Esophagus muscularis mucosa (tissue), 4 donors: ENCODE measurements around the gene NRXN2. TPM values are rescaled to one million over a fixed set of nuclear protein-coding genes. Genes with fewer than 3 reads are reported as not detected.

Source experiments
- DNase-seq: peaks from one replicate; pipeline ENCODE4 v3.0.0-alpha.2; 2017; ENCODE audit errors: extremely low spot score
- H3K27ac ChIP-seq, 4 donors: fragments of 200-600 bp; sonication (generic); replicated peaks in 1 of 4; 1 replicate in 3 of 4; 2 replicates in 1 of 4; pipeline ENCODE4 v1.5.1; 2016 to 2019; ENCODE audit warnings: mild to moderate bottlenecking in 1 of 4
- H3K27me3 ChIP-seq, 4 donors: fragments of 200-600 bp; sonication (generic); one replicate each; pipeline versions ENCODE4 v1.5.1 to v1.6.0; 2016 to 2019
- H3K36me3 ChIP-seq, 4 donors: fragments of 200-600 bp; sonication (generic); one replicate each; pipeline ENCODE4 v1.5.1; 2016 to 2019
- H3K4me1 ChIP-seq, 4 donors: fragments of 200-600 bp; sonication (generic); one replicate each; pipeline ENCODE4 v1.5.1; 2016 to 2019
- H3K4me3 ChIP-seq, 4 donors: fragments of 200-600 bp; sonication (generic); 1 replicate in 2 of 4; 2 replicates in 2 of 4; pipeline ENCODE4 v1.5.1; 2016 to 2019; ENCODE audit warnings: mild to moderate bottlenecking in 4 of 4, moderate library complexity in 1 of 4
- H3K9me3 ChIP-seq, 4 donors: fragments of 200-600 bp; sonication (generic); 1 replicate in 3 of 4; 2 replicates in 1 of 4; pipeline ENCODE4 v1.5.1; 2016 to 2019
- EP300 ChIP-seq: sonication (generic); formaldehyde crosslinking; IDR thresholded peaks from one replicate; pipeline ENCODE4 v1.6.1; 2017; ENCODE audit warnings: antibody characterized with exemption
- POLR2A ChIP-seq: fragments of 450-650 bp; IDR thresholded peaks from one replicate; pipeline ENCODE4 v1.6.1; 2017; ENCODE audit warnings: antibody characterized with exemption, moderate library complexity, mild to moderate bottlenecking, low read depth
- POLR2AphosphoS5 ChIP-seq, 2 donors: sonication (generic); formaldehyde crosslinking; IDR thresholded peaks; one replicate each; pipeline ENCODE4 v1.6.1; 2017; ENCODE audit warnings: antibody characterized with exemption in 2 of 2
- WGBS: methylation state at CpG from one replicate; pipeline ENCODE4 v1.1.5; 2018; 5-methylcytosine and 5-hydroxymethylcytosine counted together
- intact Hi-C: fragments of 100-400 bp; cut with DNase I; formaldehyde crosslinking; loops from one replicate; pipeline ENCODE4 v1.15.1; 2023
- total RNA-seq, 4 donors: library from RNA; depleted of rRNA; stranded (reverse); fragments of >200 nt; gene quantifications; one replicate each; pipeline versions ENCODE4 v1.1.0 to v1.2.1, GENCODE V29; 2016
- TF ChIP-seq, protein P1 (sequence below), 3 experiments: fragments of 200-600 bp in 2 of 3; fragments of 450-650 bp in 1 of 3; sonication (generic) in 2 of 3; IDR thresholded peaks; one replicate each; pipeline ENCODE4 v1.5.1; 2017 to 2019; ENCODE audit warnings: antibody characterized with exemption in 3 of 3, mild to moderate bottlenecking in 2 of 3, moderate library complexity in 1 of 3

The NRXN2 gene
- total RNA-seq, 4 donors from 2014 or later = 2.1 to 12.9 (median 4.3) TPM

- no peak for DNase-seq
- no peaks in the 10 kb centered on the region for H3K9me3 ChIP-seq
- H3K36me3 ChIP-seq = no peaks in the 10 kb centered on the region
- H3K27ac ChIP-seq = no peak overlapping the region
- H3K4me3 ChIP-seq = no peak overlapping the region
- intact Hi-C loops = no loop called here
- H3K27me3 ChIP-seq = peaks cover 0 to 97% (median 43%) of the 10 kb centered on the region in 4 donors
- TF ChIP-seq, protein P1, sequence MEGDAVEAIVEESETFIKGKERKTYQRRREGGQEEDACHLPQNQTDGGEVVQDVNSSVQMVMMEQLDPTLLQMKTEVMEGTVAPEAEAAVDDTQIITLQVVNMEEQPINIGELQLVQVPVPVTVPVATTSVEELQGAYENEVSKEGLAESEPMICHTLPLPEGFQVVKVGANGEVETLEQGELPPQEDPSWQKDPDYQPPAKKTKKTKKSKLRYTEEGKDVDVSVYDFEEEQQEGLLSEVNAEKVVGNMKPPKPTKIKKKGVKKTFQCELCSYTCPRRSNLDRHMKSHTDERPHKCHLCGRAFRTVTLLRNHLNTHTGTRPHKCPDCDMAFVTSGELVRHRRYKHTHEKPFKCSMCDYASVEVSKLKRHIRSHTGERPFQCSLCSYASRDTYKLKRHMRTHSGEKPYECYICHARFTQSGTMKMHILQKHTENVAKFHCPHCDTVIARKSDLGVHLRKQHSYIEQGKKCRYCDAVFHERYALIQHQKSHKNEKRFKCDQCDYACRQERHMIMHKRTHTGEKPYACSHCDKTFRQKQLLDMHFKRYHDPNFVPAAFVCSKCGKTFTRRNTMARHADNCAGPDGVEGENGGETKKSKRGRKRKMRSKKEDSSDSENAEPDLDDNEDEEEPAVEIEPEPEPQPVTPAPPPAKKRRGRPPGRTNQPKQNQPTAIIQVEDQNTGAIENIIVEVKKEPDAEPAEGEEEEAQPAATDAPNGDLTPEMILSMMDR (IDR thresholded peaks at IDR 0.05) = no peak
- no peak for TF ChIP-seq POLR2A
- no peak for TF ChIP-seq POLR2AphosphoS5 (IDR thresholded peaks at IDR 0.05)
- no peak for TF ChIP-seq EP300
- 83% methylated on average over 14 of the region's 15 CpGs for WGBS
- peaks cover under 1 to 11% (median 9%) of the 10 kb centered on the region in 4 donors for H3K4me1 ChIP-seq
Observed at GRCh38 chr11:64718084-64718779, 4.8 kb downstream of the NRXN2 start.

DNA sequence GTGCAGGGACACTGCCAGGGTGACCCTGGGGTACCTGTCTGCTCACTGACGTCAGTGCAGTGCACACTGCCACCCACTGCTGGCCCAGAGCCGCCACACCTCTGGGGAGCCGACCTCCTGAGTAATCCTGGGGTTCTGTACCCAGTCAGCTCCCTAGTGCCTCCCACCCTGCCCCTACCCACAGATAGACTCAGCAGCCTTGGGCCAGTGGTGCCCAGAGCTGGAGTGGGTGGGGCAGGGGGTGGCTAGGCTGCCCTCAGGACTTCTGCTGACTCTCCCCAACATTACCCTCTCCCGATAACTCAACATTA, 5.8 kb downstream of the NRXN2 start:
- Histone ChIP-seq H3K27ac (no peak overlapping the region), H3K4me3 (no peak overlapping the region), H3K9me3 (no peaks in the 10 kb centered on the region), H3K27me3 (peaks cover 0 to 99% (median 47%) of the 10 kb centered on the region in 4 donors), H3K4me1 (peaks cover 5 to 18% (median 16%) of the 10 kb centered on the region in 4 donors), H3K36me3 (no peaks in the 10 kb centered on the region)
- TF ChIP-seq POLR2AphosphoS5 (IDR thresholded peaks at IDR 0.05) = no peak
- TF ChIP-seq, protein P1 (IDR thresholded peaks at IDR 0.05) = no peak
- no peak for TF ChIP-seq POLR2A
- no peak for TF ChIP-seq EP300
- DNase-seq = no peak
- intact Hi-C loops = no loop called here
- 79% methylated on average over 4 of the region's 4 CpGs for WGBS

DNA sequence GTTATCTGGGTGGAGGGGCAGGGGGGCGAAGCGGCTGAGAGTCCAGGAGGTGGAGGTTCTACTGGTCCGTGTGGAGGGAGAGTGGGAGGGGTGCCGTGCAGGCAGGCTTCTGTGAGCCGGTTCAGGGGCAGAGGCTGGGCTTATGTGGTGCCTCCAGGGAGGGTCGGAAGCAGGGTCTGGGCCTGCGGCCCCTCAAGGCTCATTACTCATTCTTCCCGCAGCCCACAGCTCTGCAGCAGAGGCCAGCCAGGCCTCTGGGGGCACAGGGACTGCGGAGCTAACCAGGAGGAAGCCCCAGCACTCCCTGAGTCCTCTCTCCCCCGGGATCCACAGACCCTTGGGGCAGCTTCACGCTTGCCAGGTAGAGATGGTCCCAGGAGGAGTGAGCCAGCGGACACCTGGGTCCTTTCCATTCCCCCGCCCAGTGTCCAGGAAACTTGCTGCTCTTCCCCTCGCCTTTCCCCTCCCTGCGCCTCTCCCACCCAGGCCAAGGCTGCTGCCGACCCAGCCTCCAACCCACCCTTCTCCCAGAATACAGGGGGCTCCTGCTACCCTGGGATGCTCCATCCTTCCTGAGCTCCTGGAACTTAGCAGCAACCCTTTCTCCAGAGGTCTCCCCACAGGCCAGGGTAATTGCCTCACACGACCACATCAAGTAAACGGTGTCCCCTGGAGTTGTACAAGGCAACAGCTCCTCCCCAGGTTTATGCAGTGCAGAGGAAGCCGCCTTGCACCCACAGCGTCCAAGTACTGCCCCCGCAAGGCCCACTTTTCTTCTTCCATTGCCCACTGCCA, 6.3 kb downstream of the NRXN2 start:
- Histone ChIP-seq H3K9me3 (no peaks in the 10 kb centered on the region), H3K27ac (no peak overlapping the region), H3K27me3 (peaks cover 0 to 99% (median 51%) of the 10 kb centered on the region in 4 donors), H3K4me3 (no peak overlapping the region), H3K4me1 (peaks cover 6 to 23% (median 19%) of the 10 kb centered on the region in 4 donors), H3K36me3 (no peaks in the 10 kb centered on the region)
- DNase-seq = no peak
- TF ChIP-seq EP300 = no peak
- TF ChIP-seq POLR2AphosphoS5 (IDR thresholded peaks at IDR 0.05) = no peak
- intact Hi-C loops = no loop called here
- WGBS = 50% methylated on average over 21 of the region's 21 CpGs

DNA sequence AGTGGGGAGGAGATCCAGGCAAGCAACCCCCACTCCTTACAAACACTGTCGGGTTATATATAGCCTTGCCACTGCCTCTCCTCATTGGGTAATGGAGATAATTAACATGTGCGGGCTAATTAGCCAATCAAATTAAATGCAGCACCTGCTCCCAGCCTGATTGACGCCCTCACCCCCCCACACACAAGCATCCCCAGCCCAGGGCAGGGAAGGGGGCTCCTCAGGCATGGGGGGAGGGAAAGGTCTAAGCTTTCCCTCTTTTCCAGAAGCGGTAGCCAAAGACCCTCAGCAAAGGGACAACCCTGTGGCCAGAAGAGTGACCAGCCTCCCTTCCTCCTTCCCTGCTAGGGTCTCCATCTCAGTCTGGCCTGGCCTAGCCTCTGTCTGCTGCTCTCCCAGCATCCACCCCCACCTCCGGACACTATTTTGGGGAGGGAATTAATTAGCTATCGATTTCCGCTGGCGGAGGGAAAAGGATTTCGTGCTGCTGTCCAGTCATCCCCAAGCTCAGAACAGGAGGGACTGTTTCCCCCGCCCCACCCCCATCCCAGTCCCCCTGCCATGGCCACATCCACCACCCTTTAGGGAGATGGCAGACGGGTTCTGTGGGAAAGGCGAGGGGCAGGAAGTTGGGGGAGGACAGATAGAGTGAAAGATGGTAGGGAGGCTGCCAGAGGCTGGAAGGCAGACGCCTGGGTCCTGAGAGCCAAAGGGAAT, 7.1 kb downstream of the NRXN2 start:
- peaks cover 9 to 31% (median 21%) of the 10 kb centered on the region in 4 donors for H3K4me1 ChIP-seq
- 49% methylated on average over 11 of the region's 13 CpGs for WGBS
- H3K4me3 ChIP-seq = no peak overlapping the region
- no peaks in the 10 kb centered on the region for H3K9me3 ChIP-seq
- no peak for DNase-seq
- TF ChIP-seq, protein P1 (IDR thresholded peaks at IDR 0.05) = no peak
- TF ChIP-seq EP300 (no peak), POLR2AphosphoS5 (IDR thresholded peaks at IDR 0.05) (no peak), POLR2A (no peak)
- H3K27me3 ChIP-seq = peaks cover 0 to 99% (median 56%) of the 10 kb centered on the region in 4 donors
- intact Hi-C loops = no loop called here
- H3K36me3 ChIP-seq = no peaks in the 10 kb centered on the region
- H3K27ac ChIP-seq = no peak overlapping the region

DNA sequence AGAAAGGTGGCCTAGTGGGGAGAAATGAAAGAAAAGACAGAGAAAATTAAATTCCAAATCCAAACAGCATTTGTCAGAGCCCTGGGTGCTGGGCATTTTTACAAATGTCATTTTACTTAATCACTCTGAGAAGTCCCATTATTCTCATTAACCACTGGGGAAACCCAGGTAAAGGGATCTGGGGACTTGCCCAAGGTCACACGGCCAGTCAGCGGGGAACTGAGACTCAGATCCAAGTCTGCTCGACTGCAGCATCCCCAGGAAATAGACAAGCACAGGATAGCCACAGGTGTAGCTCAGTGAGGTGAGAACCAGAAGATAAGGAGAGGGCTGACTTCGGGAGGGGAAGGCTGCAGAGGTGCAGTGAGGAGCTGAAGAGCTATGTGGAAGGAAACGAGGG, 7.9 kb downstream of the NRXN2 start:
- 61% methylated on average over 5 of the region's 5 CpGs for WGBS
- intact Hi-C loops = no loop called here

More for the DNA sequence above, 7.9 kb downstream of the NRXN2 start:
- DNase-seq = no peak
- Histone ChIP-seq H3K27ac (no peak overlapping the region), H3K9me3 (no peaks in the 10 kb centered on the region), H3K36me3 (no peaks in the 10 kb centered on the region), H3K27me3 (peaks cover 0 to 99% (median 61%) of the 10 kb centered on the region in 4 donors), H3K4me3 (no peak overlapping the region), H3K4me1 (peaks cover 9 to 31% (median 21%) of the 10 kb centered on the region in 4 donors)
- TF ChIP-seq POLR2A = no peak
- TF ChIP-seq EP300 = no peak
- TF ChIP-seq POLR2AphosphoS5 (IDR thresholded peaks at IDR 0.05) = no peak
- TF ChIP-seq, protein P1 (IDR thresholded peaks at IDR 0.05) = no peak
